ENCODE data around the gene GPHN. TPM values are rescaled to one million over a fixed set of nuclear protein-coding genes. Genes with fewer than 3 reads are reported as not detected.
A peak's percentile ranks its signal among the peaks of the same experiment; 100 is the strongest.

GPHN gene
- total RNA-seq, 1 experiment from 2014 or later, result 23.4 TPM

GRCh38 chr14:67170660-67171059 is 662.7 kb downstream of the GPHN start:
- CTCF ChIA-PET, result no interaction called here
- H3K27ac ChIP-seq (ENCODE audit: low read length), result no peak overlapping the region

GRCh38 chr14:67172056-67172455 is 664.1 kb downstream of the GPHN start:
- no peak for DNase-seq
- no peak for TF ChIP-seq CTCF (conservative IDR thresholded peaks at IDR 0.05; ENCODE audit: low read depth, low read length)
- TF ChIP-seq EZH2 (IDR thresholded peaks at IDR 0.05; ENCODE audit: low read length, unreplicated experiment), result no peak
- TF ChIP-seq EZH2phosphoT487 (IDR thresholded peaks at IDR 0.05; ENCODE audit: borderline replicate concordance, low read length), result no peak
- peaks cover 8% of the 10 kb centered on the region for H3K36me3 ChIP-seq (ENCODE audit: low read depth, low read length)
- H3K27me3 ChIP-seq (ENCODE audit: low read length), result no peaks in the 10 kb centered on the region
- no peak overlapping the region for H3K9ac ChIP-seq (ENCODE audit: low read length)
- no peak for ATAC-seq
- H4K20me1 ChIP-seq (ENCODE audit: low read length), result no peaks in the 10 kb centered on the region
- H3K27ac ChIP-seq (ENCODE audit: low read length), result no peak overlapping the region
- H3K79me2 ChIP-seq (ENCODE audit: low read length), result no peaks in the 10 kb centered on the region
- no peak overlapping the region for H3K4me3 ChIP-seq (ENCODE audit: low read length)
- H3K4me2 ChIP-seq (ENCODE audit: low read length), result no peak overlapping the region
- ChIA-PET POLR2A (ENCODE audit: unreplicated experiment) (no interaction called here), CTCF (interaction anchor here (0.6 kb wide), 1 partner anchor 113 kb away, joined by 6 read pairs; no protein-coding TSS in a partner anchor)
- peaks cover 9% of the 10 kb centered on the region for H3K9me3 ChIP-seq (ENCODE audit: low read length)
- H3K9me2 ChIP-seq (replicated peaks; ENCODE audit: low read length), result no peaks in the 10 kb centered on the region
- no TSS peak for BruUV-seq (replicated peaks)
- H3K4me1 ChIP-seq (ENCODE audit: insufficient read depth, low read length), result peaks cover 13% of the 10 kb centered on the region
- intact Hi-C loops (cut with micrococcal nuclease), result no loop called here
- H3F3A ChIP-seq (ENCODE audit: low read length, unreplicated experiment), result no peaks in the 10 kb centered on the region
- H2AFZ ChIP-seq (ENCODE audit: low read length), result no peak overlapping the region

More at GRCh38 chr14:67170660-67171059, 662.7 kb downstream of the GPHN start:
- DNase-seq, result no peak
- Histone ChIP-seq H3K9me3 (ENCODE audit: low read length) (peaks cover 9% of the 10 kb centered on the region), H2AFZ (ENCODE audit: low read length) (no peak overlapping the region), H3K4me1 (ENCODE audit: insufficient read depth, low read length) (peaks cover 13% of the 10 kb centered on the region), H3K27me3 (ENCODE audit: low read length) (no peaks in the 10 kb centered on the region), H3K4me2 (ENCODE audit: low read length) (no peak overlapping the region), H3K9me2 (replicated peaks; ENCODE audit: low read length) (no peaks in the 10 kb centered on the region), H3K9ac (ENCODE audit: low read length) (no peak overlapping the region), H3F3A (ENCODE audit: low read length, unreplicated experiment) (no peaks in the 10 kb centered on the region), H3K79me2 (ENCODE audit: low read length) (no peaks in the 10 kb centered on the region), H3K4me3 (ENCODE audit: low read length) (no peak overlapping the region), H4K20me1 (ENCODE audit: low read length) (no peaks in the 10 kb centered on the region), H3K36me3 (ENCODE audit: low read depth, low read length) (peaks cover 8% of the 10 kb centered on the region)
- no TSS peak for BruUV-seq (replicated peaks)
- no peak for TF ChIP-seq EZH2phosphoT487 (IDR thresholded peaks at IDR 0.05; ENCODE audit: borderline replicate concordance, low read length)
- TF ChIP-seq CTCF (conservative IDR thresholded peaks at IDR 0.05; ENCODE audit: low read depth, low read length), result no peak
- no peak for TF ChIP-seq EZH2 (IDR thresholded peaks at IDR 0.05; ENCODE audit: low read length, unreplicated experiment)
- intact Hi-C loops (cut with micrococcal nuclease), result no loop called here
- POLR2A ChIA-PET (ENCODE audit: unreplicated experiment), result no interaction called here
- no peak for ATAC-seq

DNA sequence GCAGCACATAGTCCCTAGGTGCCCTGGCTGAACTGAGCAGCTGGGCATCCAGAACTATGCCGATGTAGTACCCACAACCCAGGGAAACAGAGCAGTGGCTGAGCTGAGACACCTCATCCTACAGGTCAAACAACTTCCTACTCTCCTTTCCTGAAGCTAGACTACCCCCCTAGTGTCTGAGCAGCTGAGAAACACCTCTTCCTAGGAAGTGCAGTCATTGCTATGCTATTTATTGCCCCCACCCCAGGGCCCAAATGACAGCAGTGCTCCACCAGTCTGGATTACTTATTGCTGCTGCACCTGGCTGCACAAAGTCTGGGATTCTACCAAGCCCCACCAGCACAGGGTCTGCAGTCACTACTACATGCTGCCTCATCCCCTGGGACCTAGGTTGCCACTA is 664.6 kb downstream of the GPHN start:
- DNase-seq (peak; percentile 64), ATAC-seq (no peak; the same call in 1 of the 2 replicates)
- Histone ChIP-seq H2AFZ (ENCODE audit: low read length) (no peak overlapping the region), H3K9ac (ENCODE audit: low read length) (no peak overlapping the region), H3K79me2 (ENCODE audit: low read length) (no peaks in the 10 kb centered on the region), H3K27me3 (ENCODE audit: low read length) (no peaks in the 10 kb centered on the region), H3K4me2 (ENCODE audit: low read length) (no peak overlapping the region), H3K27ac (ENCODE audit: low read length) (no peak overlapping the region), H3K4me3 (ENCODE audit: low read length) (no peak overlapping the region), H3F3A (ENCODE audit: low read length, unreplicated experiment) (no peaks in the 10 kb centered on the region), H3K9me3 (ENCODE audit: low read length) (peaks cover 9% of the 10 kb centered on the region), H3K9me2 (replicated peaks; ENCODE audit: low read length) (no peaks in the 10 kb centered on the region), H4K20me1 (ENCODE audit: low read length) (no peaks in the 10 kb centered on the region), H3K36me3 (ENCODE audit: low read depth, low read length) (peaks cover 8% of the 10 kb centered on the region), H3K4me1 (ENCODE audit: insufficient read depth, low read length) (peaks cover 9% of the 10 kb centered on the region)
- ChIA-PET POLR2A (ENCODE audit: unreplicated experiment) (no interaction called here), CTCF (interaction anchor here (0.6 kb wide), 1 partner anchor 112 kb away, joined by 6 read pairs; no protein-coding TSS in a partner anchor)
- intact Hi-C loops (cut with micrococcal nuclease), result no loop called here
- TF ChIP-seq EZH2phosphoT487 (IDR thresholded peaks at IDR 0.05; ENCODE audit: borderline replicate concordance, low read length), result no peak
- TF ChIP-seq CTCF (conservative IDR thresholded peaks at IDR 0.05; ENCODE audit: low read depth, low read length), result no peak
- no peak for TF ChIP-seq EZH2 (IDR thresholded peaks at IDR 0.05; ENCODE audit: low read length, unreplicated experiment)
- BruUV-seq (replicated peaks), result no TSS peak

All from PC-3 (cell line).